Adrenal gland (tissue), 12 donors: ENCODE results near the gene THTPA. TPM values are rescaled to one million over a fixed set of nuclear protein-coding genes. Genes with fewer than 3 reads are reported as not detected.

Source experiments
- DNase-seq, 7 donors: peaks; one replicate each; pipeline ENCODE4 v3.0.0-alpha.2; 2019 to 2020
- H3K27ac ChIP-seq, 5 donors: fragments of 200-600 bp; sonication (generic) in 4 of 5; 1 replicate in 3 of 5; 2 replicates in 2 of 5; pipeline versions ENCODE4 v1.5.1 to v1.8.0; 2016 to 2020; ENCODE audit warnings: mild to moderate bottlenecking in 1 of 5
- H3K27me3 ChIP-seq: fragments of 200-600 bp; 2 replicates; pipeline ENCODE4 v1.8.0; 2021
- H3K36me3 ChIP-seq, 2 donors: fragments of 200-600 bp; replicated peaks in 1 of 2; 1 replicate in 1 of 2; 2 replicates in 1 of 2; pipeline versions ENCODE4 v1.5.1 to v1.8.0; 2018 to 2022
- H3K4me1 ChIP-seq, 2 donors: fragments of 200-600 bp; replicated peaks in 1 of 2; 1 replicate in 1 of 2; 2 replicates in 1 of 2; pipeline versions ENCODE4 v1.5.1 to v1.8.0; 2018 to 2021
- H3K4me3 ChIP-seq, 4 donors: fragments of 200-600 bp; sonication (generic) in 3 of 4; one replicate each; pipeline ENCODE4 v1.5.1; 2016 to 2018
- H3K9me3 ChIP-seq, 3 donors: fragments of 200-600 bp; sonication (generic) in 1 of 3; replicated peaks in 1 of 3; 1 replicate in 2 of 3; 2 replicates in 1 of 3; pipeline versions ENCODE4 v1.5.1 to v1.8.0; 2016 to 2021
- CTCF ChIP-seq, 6 experiments: fragments of 450-650 bp in 4 of 6; fragments of 200-600 bp in 2 of 6; sonication (generic) in 1 of 6; IDR thresholded peaks; 1 replicate in 5 of 6; 2 replicates in 1 of 6; pipeline versions ENCODE4 v1.5.1 to v1.8.0; 2016 to 2021; ENCODE audit warnings: antibody characterized with exemption in 6 of 6, mild to moderate bottlenecking in 2 of 6, moderate library complexity in 1 of 6
- POLR2A ChIP-seq, 2 donors: fragments of 450-650 bp; IDR thresholded peaks; one replicate each; pipeline ENCODE4 v1.6.1; 2017; ENCODE audit warnings: antibody characterized with exemption in 2 of 2, mild to moderate bottlenecking in 2 of 2, moderate library complexity in 1 of 2
- WGBS, 4 donors: extraction: QIAGEN DNeasy Blood & Tissue Kit in 2 of 4; methylation state at CpG; one replicate each; pipeline versions ENCODE4 v1.1.5 to v1.1.7; 2013 to 2017; 5-methylcytosine and 5-hydroxymethylcytosine counted together
- intact Hi-C, 2 donors: fragments of 100-400 bp; cut with DNase I; formaldehyde crosslinking; loops; one replicate each; pipeline versions ENCODE4 v1.14.1 to v1.15.0; 2022 to 2023
- polyA plus RNA-seq, 3 donors: library from polyadenylated mRNA; stranded (reverse); fragments of 200-250 nt in 2 of 3; fragments of 350-450 nt in 1 of 3; fragmentation: Illumina TruSeq in 1 of 3; extraction: RNeasy Lipid Tissue Mini Kit (QIAGEN cat#74804) in 1 of 3; gene quantifications; one replicate each; pipeline ENCODE4 v1.2.3, GENCODE V29; 2013 to 2014
- total RNA-seq, 9 donors: library from RNA; depleted of rRNA in 4 of 9; stranded (reverse); fragments of >200 nt in 4 of 9; fragments of 120-200 nt in 1 of 9; fragmentation: NEBNext Ultra II Directional in 1 of 9; extraction: Animal tissue kit (Norgen Biotek cat#: 25700) in 1 of 9; gene quantifications; one replicate each; pipeline versions ENCODE4 v1.1.0 to v1.2.4, GENCODE V29; 2013 to 2023
- donor health status: healthy with polysubstance abuse.
- donor health status: Bipolar disorder and iron deficiency.
- donor health status: DM: yes; HTN: yes; CAD: no.
- donor health status: DM: no; HTN: no; CAD: no.
- donor health status: DM: no; HTN: no; CAD: no.
- donor health status: DM: yes; HTN: yes; CAD: no.

The THTPA gene
- total and polyA plus RNA-seq, 12 donors = 11.2 to 41.7 (median 27.2) TPM

- DNase-seq = peak in 1 of 7 donors; percentile 10
- H3K27ac ChIP-seq = peak overlapping the region in 3 of 5 donors; percentile 66 to 80 (median 73)
- TF ChIP-seq CTCF (IDR thresholded peaks at IDR 0.05) (no peak), POLR2A (IDR thresholded peaks at IDR 0.05) (no peak)
These were observed 12.0 kb downstream of the THTPA start for GRCh38 chr14:23568021-23568599.

GRCh38 chr14:23568600-23569331 is 12.7 kb downstream of the THTPA start:
- DNase-seq = peak in 2 of 7 donors; percentile 8 to 30
- Histone ChIP-seq H3K27ac (peak overlapping the region in 1 of 5 donors; percentile 73), H3K4me3 (no peak overlapping the region), H3K27me3 (no peaks in the 10 kb centered on the region), H3K4me1 (peaks cover 5 to 10% of the 10 kb centered on the region in 2 donors), H3K9me3 (no peaks in the 10 kb centered on the region), H3K36me3 (peaks cover 0 to 10% of the 10 kb centered on the region in 2 donors)
- TF ChIP-seq CTCF (IDR thresholded peaks at IDR 0.05) (peak in 1 of 6 experiments; percentile 10), POLR2A (IDR thresholded peaks at IDR 0.05) (no peak)
- intact Hi-C loops = loop anchor here (10.0 kb wide), 2 partner anchors 234 to 244 kb away; partner anchors contain the start of gene PABPN1 (in 1 of the 2)
- WGBS, 4 donors = 56 to 69% (median 65%) methylated on average over 6 of the region's 6 CpGs

More at GRCh38 chr14:23568021-23568599, 12.0 kb downstream of the THTPA start:
- intact Hi-C loops = loop anchor here (10.0 kb wide), 2 partner anchors 233 to 243 kb away; partner anchors contain the start of gene PABPN1 (in 1 of the 2)
- WGBS, 4 donors = 78 to 88% (median 83%) methylated on average over 2 of the region's 2 CpGs
- Histone ChIP-seq H3K4me1 (peaks cover 1 to 12% of the 10 kb centered on the region in 2 donors), H3K9me3 (no peaks in the 10 kb centered on the region), H3K36me3 (peaks cover 0 to 12% of the 10 kb centered on the region in 2 donors), H3K4me3 (peak overlapping the region in 2 of 4 donors; percentile 61 to 69), H3K27me3 (no peaks in the 10 kb centered on the region)

- WGBS, 4 donors = 70 to 82% (median 72%) methylated on average over 6 to 7 of the region's 7 CpGs
- Histone ChIP-seq H3K27ac (peak overlapping the region in 1 of 5 donors; percentile 34), H3K4me1 (peaks cover 5 to 10% of the 10 kb centered on the region in 2 donors), H3K9me3 (no peaks in the 10 kb centered on the region), H3K36me3 (peaks cover 0 to 5% of the 10 kb centered on the region in 2 donors), H3K27me3 (peaks cover 2% of the 10 kb centered on the region), H3K4me3 (no peak overlapping the region)
- TF ChIP-seq CTCF (IDR thresholded peaks at IDR 0.05) (no peak), POLR2A (IDR thresholded peaks at IDR 0.05) (no peak)
- intact Hi-C loops = loop anchor here (10.0 kb wide), 2 partner anchors 235 to 245 kb away; partner anchors contain the start of gene PABPN1 (in 1 of the 2)
- peak in 2 of 7 donors; percentile 35 to 86 for DNase-seq
These were observed 13.5 kb downstream of the THTPA start for GRCh38 chr14:23569443-23570151.
